ENCODE measurements around the gene SDSL.

GRCh38 chr12:113464452-113464775 lies 42.2 kb downstream of the SDSL start:
- TF ChIP-seq CTCF (IDR thresholded peaks at IDR 0.05), result no peak
- no peak for TF ChIP-seq POLR2A (IDR thresholded peaks at IDR 0.05)
